HG02981 (cell line): ENCODE data around the gene CA10.

Experiments
- ATAC-seq: cut with Tn5 transposase; IDR thresholded peaks from one replicate; pipeline ENCODE4 v1.9.1; 2021; ENCODE audit warnings: mild to moderate bottlenecking, moderate library complexity; ENCODE audit not compliant: unreplicated experiment

Gene CA10

GRCh38 chr17:52049051-52049450, 109.5 kb downstream of the CA10 start:
- ATAC-seq = no peak

GRCh38 chr17:52048137-52048898, 110.2 kb downstream of the CA10 start:
- ATAC-seq = no peak

DNA sequence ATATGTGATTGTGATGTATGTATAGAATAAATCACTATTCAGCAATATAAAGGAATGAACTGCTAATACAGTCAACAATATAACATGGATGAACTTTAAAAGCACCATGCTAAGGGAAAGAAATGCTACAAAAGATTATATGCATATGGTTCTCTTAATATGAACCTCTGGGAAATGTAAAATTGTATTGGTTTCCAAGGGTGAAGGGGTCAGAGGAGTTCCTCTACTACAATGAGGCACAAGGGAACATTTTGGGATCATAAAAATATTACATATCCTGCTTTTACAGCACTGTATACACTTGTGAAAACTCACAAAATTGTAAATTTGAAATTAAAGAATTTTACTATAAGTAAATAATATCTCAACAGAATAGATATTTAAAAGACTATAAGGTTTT, 111.4 kb downstream of the CA10 start:
- ATAC-seq = no peak

DNA sequence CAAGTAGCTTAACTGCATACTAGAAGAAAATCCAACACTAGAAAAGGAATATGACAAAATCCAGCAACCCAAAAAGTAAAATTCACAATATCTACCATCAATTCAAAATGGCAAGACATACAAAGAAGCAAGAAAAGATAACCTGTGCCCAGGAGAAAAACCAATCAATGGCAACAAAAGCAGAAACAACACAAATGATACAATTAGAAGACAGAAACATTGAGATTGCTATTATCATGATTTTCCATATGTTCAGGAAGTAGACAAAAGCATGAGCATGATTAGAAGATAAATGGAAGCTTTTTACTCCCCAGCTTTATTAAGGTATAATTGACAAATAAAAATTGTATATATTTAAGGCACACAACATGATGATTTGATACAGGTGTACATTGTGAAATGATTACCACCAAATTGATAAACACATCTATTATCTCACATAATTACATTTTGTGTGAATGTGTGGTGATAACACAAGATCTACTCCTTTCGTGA, 117.3 kb downstream of the CA10 start:
- ATAC-seq = no peak

DNA sequence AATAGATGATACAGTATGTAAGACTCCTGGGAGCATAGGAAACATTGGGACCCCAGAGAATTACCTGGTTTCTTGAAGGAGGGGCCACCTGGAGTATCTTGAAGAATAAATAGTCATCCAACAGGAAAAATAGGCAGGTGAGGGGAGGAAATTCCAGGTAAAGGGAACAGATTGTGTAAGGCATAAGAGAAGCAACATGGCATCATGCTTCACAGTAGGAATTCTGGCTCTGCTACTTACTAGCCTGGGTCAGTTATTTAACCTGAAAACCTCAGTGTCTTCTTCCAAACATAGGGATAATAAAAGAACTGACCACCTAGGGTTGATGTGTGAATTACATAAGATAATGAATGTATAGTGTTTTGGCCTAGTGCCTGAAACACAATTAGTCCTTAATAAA, 122.1 kb downstream of the CA10 start:
- no peak for ATAC-seq

- no peak for ATAC-seq
These were observed 123.1 kb downstream of the CA10 start for GRCh38 chr17:52035336-52035915.

- ATAC-seq = no peak
These were observed 126.1 kb downstream of the CA10 start for GRCh38 chr17:52032454-52032853.

DNA sequence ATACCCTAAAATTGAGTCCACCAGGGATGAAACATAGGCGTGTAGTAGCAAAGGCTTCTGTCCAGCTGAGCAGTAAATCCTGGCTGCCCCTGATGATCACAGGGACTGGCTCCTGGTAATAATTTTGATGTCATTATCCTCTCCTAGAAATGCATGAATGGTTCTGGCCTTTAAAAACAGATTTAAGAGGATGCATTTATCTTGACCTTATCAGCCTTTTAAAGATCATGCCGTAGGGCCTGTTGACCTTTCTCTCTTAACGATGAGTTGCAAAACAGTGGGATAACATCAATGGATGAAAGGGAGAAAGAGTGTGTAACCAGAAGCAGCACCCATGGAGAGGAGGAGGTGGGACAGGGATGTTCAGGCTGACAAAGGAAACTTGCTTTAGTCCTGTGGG, 128.5 kb downstream of the CA10 start:
- no peak for ATAC-seq

DNA sequence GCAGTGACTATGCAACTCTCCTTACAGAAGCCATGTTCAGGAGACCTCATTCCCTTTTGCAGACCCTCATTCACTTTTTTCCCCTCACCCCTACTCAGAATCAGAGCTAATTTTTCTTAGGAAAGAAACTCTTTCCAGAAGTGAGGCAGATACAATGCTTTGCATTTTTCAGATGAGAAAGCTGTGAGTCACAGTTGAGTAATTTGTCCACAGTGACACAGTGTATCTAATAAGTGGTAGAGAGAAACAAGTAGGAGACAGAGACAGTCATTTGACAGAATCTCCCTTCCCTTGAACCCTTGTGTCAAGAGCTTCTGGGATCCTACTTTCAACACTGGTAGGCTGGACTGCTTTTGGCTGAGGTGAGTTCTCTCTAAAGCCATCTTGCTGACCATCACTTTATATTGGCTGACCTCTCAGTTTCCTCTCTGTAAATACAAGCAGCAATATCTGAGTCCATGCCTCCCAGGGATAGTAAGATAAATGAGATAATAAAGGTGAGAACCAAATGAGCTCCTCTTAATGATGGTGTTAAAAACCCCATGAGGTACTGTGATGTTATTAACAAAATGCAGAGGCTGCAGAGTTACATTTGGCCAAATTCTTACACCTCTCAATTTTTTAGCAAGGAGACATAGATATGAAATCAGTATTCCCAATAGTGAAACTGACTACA, 130.8 kb downstream of the CA10 start:
- no peak for ATAC-seq

DNA sequence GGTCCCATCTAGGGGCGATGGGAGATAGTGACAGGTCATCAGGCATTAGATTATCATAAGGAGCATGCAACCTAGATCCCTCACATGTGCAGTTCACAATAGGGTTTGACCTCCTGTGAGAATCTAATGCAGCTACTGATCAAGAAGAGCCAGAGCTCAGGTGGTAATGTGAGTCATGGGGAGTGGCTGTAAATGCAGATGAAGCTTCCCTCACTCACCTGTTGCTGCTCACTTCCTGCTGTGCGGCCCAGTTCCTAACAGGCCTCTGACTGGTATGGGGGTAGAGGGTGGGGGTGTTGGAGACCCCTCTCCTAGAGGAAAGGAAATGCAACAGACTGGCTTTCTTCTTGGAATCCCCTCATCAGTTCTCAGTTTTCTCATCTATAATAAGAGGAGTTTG, 131.4 kb downstream of the CA10 start:
- ATAC-seq = no peak

GRCh38 chr17:52026075-52026474, 132.4 kb downstream of the CA10 start:
- no peak for ATAC-seq

- no peak for ATAC-seq
These were observed 133.3 kb downstream of the CA10 start for GRCh38 chr17:52025236-52025635.

- no peak for ATAC-seq
These were observed 134.1 kb downstream of the CA10 start for GRCh38 chr17:52024300-52024870.

- no peak for ATAC-seq
These were observed 147.4 kb downstream of the CA10 start for GRCh38 chr17:52011064-52011463.

DNA sequence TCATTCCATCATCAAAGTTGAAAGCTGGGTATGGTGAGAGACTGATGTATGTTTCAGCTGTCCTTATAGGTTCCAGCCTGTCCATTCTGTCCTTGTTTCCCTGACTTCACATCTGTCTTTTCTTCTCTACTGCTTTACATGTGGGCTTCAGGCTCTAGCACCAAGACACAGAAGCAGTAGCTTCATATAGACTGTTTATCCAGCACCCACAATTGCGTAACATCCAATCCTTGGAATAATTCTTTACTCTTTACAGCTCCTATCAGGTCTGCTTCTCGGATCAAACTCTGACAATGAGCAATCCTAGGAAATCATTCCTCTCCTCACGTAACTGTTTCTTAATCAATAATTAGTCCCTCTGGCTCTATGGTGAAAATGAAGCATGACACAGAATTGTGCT, 158.9 kb downstream of the CA10 start:
- ATAC-seq = no peak

DNA sequence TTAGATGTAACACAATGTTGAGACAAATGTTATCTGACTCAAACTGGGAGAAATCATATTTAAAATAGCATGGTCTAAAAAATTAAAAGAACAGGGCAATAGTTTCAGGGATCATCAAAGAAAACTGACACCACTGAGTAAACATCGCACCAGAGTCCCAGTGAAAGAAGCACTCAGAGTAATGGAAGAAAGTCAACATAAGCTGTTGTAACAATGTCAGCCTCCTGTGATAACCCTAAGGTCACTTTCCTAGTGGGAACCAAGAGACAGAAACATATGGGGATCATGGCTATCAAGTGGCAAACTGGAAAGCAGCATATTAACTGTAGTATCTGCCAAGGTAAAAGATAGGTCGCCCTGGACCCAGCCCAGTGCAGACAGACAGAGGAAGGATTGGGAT, 160.8 kb downstream of the CA10 start:
- ATAC-seq = no peak

- no peak for ATAC-seq
These were observed 162.6 kb downstream of the CA10 start for GRCh38 chr17:51995797-51996403.

GRCh38 chr17:51992864-51993416, 165.6 kb downstream of the CA10 start:
- ATAC-seq = no peak

GRCh38 chr17:51971121-51971520, 187.4 kb downstream of the CA10 start:
- ATAC-seq = no peak

DNA sequence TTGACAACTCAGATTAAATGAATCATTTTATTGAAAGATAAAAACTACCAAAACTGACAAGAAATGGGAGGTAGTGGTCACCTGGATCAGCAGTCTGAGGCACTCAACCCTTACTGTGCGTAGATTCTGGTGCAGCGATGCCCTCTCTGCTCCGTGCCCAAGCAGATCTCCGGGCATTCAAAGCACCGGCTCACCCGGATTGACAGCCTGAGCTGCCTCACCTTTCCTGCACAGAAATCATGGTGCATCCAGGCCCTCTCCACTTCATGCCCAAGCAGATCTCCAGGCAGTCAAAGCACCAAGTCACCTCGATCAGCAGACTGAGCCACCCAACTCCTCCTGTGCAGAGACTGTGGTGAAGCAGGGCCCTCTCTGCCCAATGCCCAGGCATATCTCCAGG, 196.8 kb downstream of the CA10 start:
- no peak for ATAC-seq

GRCh38 chr17:51957786-51958185, 200.7 kb downstream of the CA10 start:
- ATAC-seq = no peak
